ENCODE measurements around the gene CCDC146.

CCDC146 gene

DNA sequence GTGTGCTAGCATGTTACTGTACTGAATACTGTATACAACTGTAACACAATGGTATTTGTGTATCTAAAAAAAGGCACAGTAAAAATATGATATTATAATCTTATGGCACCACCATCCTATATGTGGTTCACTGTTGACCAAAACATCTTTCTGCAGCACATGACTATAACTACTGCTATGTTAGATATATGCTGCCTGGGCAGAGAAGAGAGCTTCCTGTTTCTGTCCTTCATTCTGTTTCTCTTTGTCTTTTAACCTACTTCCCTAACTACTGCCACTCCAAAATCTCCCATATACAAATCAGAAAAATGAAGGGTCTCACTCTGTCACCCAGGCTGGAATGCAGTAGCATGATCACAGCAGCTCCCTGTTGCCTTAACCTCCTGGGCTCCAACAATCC lies 86.0 kb downstream of the CCDC146 start:
- Histone ChIP-seq H3K14ac (ENCODE audit: low read length) (no peak overlapping the region), H2BK15ac (ENCODE audit: low read length) (no peak overlapping the region), H3K23ac (ENCODE audit: low read depth, low read length, poor library complexity) (no peak overlapping the region), H2BK120ac (ENCODE audit: low read depth, low read length) (no peak overlapping the region), H2BK5ac (ENCODE audit: low read length) (no peak overlapping the region), H2AFZ (ENCODE audit: low read length) (no peak overlapping the region), H3K9me3 (replicated peaks in 1 of 2; ENCODE audit: control insufficient read depth in 2 of 2, insufficient read depth in 1 of 2, low read depth in 1 of 2, low read length in 2 of 2) (peaks cover 7 to 17% of the 10 kb centered on the region in 2 donors), H4K8ac (ENCODE audit: low read depth, low read length) (no peak overlapping the region), H3K27me3 (ENCODE audit: control insufficient read depth in 3 of 3, insufficient read depth in 3 of 3, low read depth in 1 of 3, low read length in 3 of 3) (no peaks in the 10 kb centered on the region), H3K4me1 (ENCODE audit: control insufficient read depth in 2 of 2, insufficient read depth in 1 of 2, low read depth in 1 of 2, low read length in 2 of 2) (no peaks in the 10 kb centered on the region), H3K9ac (ENCODE audit: low read depth, low read length, poor library complexity) (no peak overlapping the region), H3K36me3 (replicated peaks in 1 of 2; ENCODE audit: control insufficient read depth in 2 of 2, insufficient read depth in 2 of 2, low read length in 2 of 2) (no peaks in the 10 kb centered on the region), H3K4me2 (ENCODE audit: insufficient read depth, low read length, poor library complexity, severe bottlenecking) (no peak overlapping the region), H2AK5ac (ENCODE audit: low read depth, low read length) (no peak overlapping the region), H3K79me1 (ENCODE audit: low read depth, low read length) (no peaks in the 10 kb centered on the region), H3K4ac (ENCODE audit: low read length) (no peak overlapping the region), H3K27ac (replicated peaks; ENCODE audit: low read length) (no peak overlapping the region), H4K91ac (ENCODE audit: low read depth, low read length, poor library complexity) (no peak overlapping the region), H2BK12ac (ENCODE audit: low read length) (no peak overlapping the region), H3K4me3 (ENCODE audit: low read length in 2 of 2) (no peak overlapping the region), H3K18ac (ENCODE audit: low read length) (no peak overlapping the region)
- DNase-seq (ENCODE audit: low spot score) = no peak

DNA sequence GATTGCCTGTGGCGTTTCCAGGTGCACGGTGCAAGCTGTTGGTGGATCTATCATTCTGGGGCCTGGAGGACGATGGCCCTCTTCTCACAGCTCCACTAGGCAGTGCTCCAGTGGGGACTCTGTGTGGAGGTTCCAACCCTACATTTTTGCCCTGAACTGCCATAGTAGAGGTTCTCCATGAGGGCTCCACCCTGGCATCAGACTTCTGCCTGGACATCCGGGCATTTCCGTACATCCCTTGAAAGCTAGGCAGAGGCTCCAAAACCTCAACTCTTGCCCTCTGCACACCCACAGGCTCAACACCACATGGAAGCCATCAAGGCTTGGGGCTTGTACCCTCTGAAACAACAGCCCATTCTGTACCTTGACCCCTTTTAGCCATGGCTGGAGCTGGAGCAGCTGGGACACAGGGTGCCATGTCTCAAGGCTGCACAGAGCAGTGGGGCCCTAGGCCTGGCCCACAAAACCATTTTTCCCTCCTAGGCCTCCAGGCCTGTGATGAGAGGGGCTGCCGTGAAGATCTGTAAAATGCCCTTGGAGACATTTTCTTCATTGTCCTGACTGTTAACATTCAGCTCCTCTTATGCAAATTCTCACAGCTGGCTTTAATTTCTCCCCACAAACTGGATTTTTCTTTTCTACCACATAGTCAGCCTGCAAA lies 87.2 kb downstream of the CCDC146 start:
- H3K27me3 ChIP-seq (ENCODE audit: control insufficient read depth in 3 of 3, insufficient read depth in 3 of 3, low read depth in 1 of 3, low read length in 3 of 3) = no peaks in the 10 kb centered on the region
- peaks cover 7 to 17% of the 10 kb centered on the region in 2 donors for H3K9me3 ChIP-seq (replicated peaks in 1 of 2; ENCODE audit: control insufficient read depth in 2 of 2, insufficient read depth in 1 of 2, low read depth in 1 of 2, low read length in 2 of 2)
- no peak overlapping the region for H2AFZ ChIP-seq (ENCODE audit: low read length)
- peak overlapping the region in 1 of 2 donors; percentile 25 for H3K4me3 ChIP-seq (ENCODE audit: low read length in 2 of 2)
- no peak overlapping the region for H3K27ac ChIP-seq (replicated peaks; ENCODE audit: low read length)
- H4K91ac ChIP-seq (ENCODE audit: low read depth, low read length, poor library complexity) = no peak overlapping the region
- H3K4me2 ChIP-seq (ENCODE audit: insufficient read depth, low read length, poor library complexity, severe bottlenecking) = no peak overlapping the region
- no peak overlapping the region for H2AK5ac ChIP-seq (ENCODE audit: low read depth, low read length)
- no peak overlapping the region for H2BK120ac ChIP-seq (ENCODE audit: low read depth, low read length)
- no peak overlapping the region for H2BK12ac ChIP-seq (ENCODE audit: low read length)
- no peak overlapping the region for H3K18ac ChIP-seq (ENCODE audit: low read length)
- H2BK5ac ChIP-seq (ENCODE audit: low read length) = no peak overlapping the region
- H4K8ac ChIP-seq (ENCODE audit: low read depth, low read length) = no peak overlapping the region
- no peaks in the 10 kb centered on the region for H3K36me3 ChIP-seq (replicated peaks in 1 of 2; ENCODE audit: control insufficient read depth in 2 of 2, insufficient read depth in 2 of 2, low read length in 2 of 2)
- WGBS, 2 donors (ENCODE audit: extremely low coverage in 2 of 2, insufficient read length in 2 of 2, insufficient replicate concordance in 1 of 2) = no CpG with 5 or more reads among the region's 6 CpGs
- no peak overlapping the region for H3K4ac ChIP-seq (ENCODE audit: low read length)
- no peaks in the 10 kb centered on the region for H3K79me1 ChIP-seq (ENCODE audit: low read depth, low read length)
- H2BK15ac ChIP-seq (ENCODE audit: low read length) = no peak overlapping the region
- no peaks in the 10 kb centered on the region for H3K4me1 ChIP-seq (ENCODE audit: control insufficient read depth in 2 of 2, insufficient read depth in 1 of 2, low read depth in 1 of 2, low read length in 2 of 2)
- no peak overlapping the region for H3K14ac ChIP-seq (ENCODE audit: low read length)
- no peak overlapping the region for H3K9ac ChIP-seq (ENCODE audit: low read depth, low read length, poor library complexity)
- no peak overlapping the region for H3K23ac ChIP-seq (ENCODE audit: low read depth, low read length, poor library complexity)
- DNase-seq (ENCODE audit: low spot score) = no peak

DNA sequence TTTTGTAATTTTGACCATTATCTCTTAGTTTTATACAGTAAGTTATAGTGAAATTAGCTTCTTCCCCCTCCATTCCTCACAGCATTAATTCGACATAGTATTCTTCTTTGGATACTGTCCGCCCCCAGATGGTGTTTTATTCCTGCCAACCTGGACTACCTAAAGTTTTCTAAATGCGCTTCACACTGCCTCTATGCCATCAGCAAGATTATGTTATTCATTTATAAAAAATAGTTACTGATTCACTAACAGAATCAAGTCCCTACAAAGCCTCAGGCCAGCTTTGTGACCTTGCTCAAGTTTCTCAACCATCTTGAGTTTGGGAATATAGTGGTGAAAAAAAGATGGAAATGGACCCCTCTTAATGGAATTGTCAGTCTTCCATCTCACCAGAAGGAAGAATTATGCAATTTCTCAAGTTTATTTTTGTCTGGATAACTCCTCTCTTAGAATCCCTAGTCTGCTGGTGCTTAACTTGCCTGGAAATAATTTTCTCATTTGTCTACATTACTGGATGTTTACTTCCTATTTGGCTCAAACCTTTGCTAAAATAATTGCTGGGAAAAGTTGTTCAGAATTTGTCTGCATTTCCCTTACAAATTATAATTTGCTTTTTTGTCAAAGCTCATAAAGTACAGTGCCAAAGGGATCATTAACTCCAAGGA lies 93.9 kb downstream of the CCDC146 start:
- Histone ChIP-seq H3K36me3 (replicated peaks in 1 of 2; ENCODE audit: control insufficient read depth in 2 of 2, insufficient read depth in 2 of 2, low read length in 2 of 2) (no peaks in the 10 kb centered on the region), H4K91ac (ENCODE audit: low read depth, low read length, poor library complexity) (no peak overlapping the region), H2BK12ac (ENCODE audit: low read length) (no peak overlapping the region), H3K27ac (replicated peaks; ENCODE audit: low read length) (no peak overlapping the region), H3K4me1 (ENCODE audit: control insufficient read depth in 2 of 2, insufficient read depth in 1 of 2, low read depth in 1 of 2, low read length in 2 of 2) (no peaks in the 10 kb centered on the region), H2BK120ac (ENCODE audit: low read depth, low read length) (no peak overlapping the region), H3K9me3 (replicated peaks in 1 of 2; ENCODE audit: control insufficient read depth in 2 of 2, insufficient read depth in 1 of 2, low read depth in 1 of 2, low read length in 2 of 2) (peaks cover 0 to 8% of the 10 kb centered on the region in 2 donors), H2AFZ (ENCODE audit: low read length) (no peak overlapping the region), H3K4me3 (ENCODE audit: low read length in 2 of 2) (no peak overlapping the region), H3K27me3 (ENCODE audit: control insufficient read depth in 3 of 3, insufficient read depth in 3 of 3, low read depth in 1 of 3, low read length in 3 of 3) (no peaks in the 10 kb centered on the region), H3K23ac (ENCODE audit: low read depth, low read length, poor library complexity) (no peak overlapping the region), H2AK5ac (ENCODE audit: low read depth, low read length) (no peak overlapping the region), H4K8ac (ENCODE audit: low read depth, low read length) (no peak overlapping the region), H3K4ac (ENCODE audit: low read length) (no peak overlapping the region), H3K14ac (ENCODE audit: low read length) (no peak overlapping the region), H2BK5ac (ENCODE audit: low read length) (no peak overlapping the region), H2BK15ac (ENCODE audit: low read length) (no peak overlapping the region), H3K18ac (ENCODE audit: low read length) (no peak overlapping the region), H3K79me1 (ENCODE audit: low read depth, low read length) (no peaks in the 10 kb centered on the region), H3K4me2 (ENCODE audit: insufficient read depth, low read length, poor library complexity, severe bottlenecking) (no peak overlapping the region), H3K9ac (ENCODE audit: low read depth, low read length, poor library complexity) (no peak overlapping the region)
- no peak for DNase-seq (ENCODE audit: low spot score)
- WGBS, 2 donors (ENCODE audit: extremely low coverage in 2 of 2, insufficient read length in 2 of 2, insufficient replicate concordance in 1 of 2) = no CpG with 5 or more reads among the region's 3 CpGs

DNA sequence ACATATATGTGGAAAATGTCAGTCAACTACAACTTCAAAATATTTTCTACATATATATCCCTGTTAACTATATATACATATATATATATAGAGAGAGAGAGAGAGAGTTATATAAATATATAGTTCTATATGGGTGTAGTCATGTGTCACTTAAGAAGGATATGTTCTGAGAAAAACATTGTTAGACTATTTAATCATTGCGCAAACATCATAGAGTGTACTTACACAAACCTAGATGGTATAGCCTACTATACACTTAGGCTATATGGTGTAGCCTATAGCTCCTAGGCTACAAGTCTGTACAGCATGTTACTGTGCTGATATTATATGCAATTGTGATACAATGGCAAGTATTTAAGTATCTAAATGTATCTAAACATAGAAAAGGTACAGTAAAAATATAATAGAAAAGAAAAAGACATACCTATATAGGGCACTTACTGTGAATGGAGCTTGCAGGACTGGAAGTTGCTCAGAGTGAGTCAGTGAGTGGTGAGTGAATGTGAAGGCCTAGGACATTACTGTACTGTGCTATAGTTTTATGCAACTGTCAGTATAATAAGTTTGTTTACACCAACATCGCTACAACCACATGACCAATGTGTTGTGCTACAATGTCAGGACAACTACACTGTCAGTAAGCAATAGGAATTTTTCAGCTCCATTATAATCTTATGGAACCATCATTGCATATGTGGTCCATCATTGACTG lies 95.2 kb downstream of the CCDC146 start:
- no peak overlapping the region for H3K14ac ChIP-seq (ENCODE audit: low read length)

More for the DNA sequence above, 95.2 kb downstream of the CCDC146 start:
- Histone ChIP-seq H4K91ac (ENCODE audit: low read depth, low read length, poor library complexity) (no peak overlapping the region), H3K4me2 (ENCODE audit: insufficient read depth, low read length, poor library complexity, severe bottlenecking) (no peak overlapping the region), H3K27ac (replicated peaks; ENCODE audit: low read length) (no peak overlapping the region), H3K27me3 (ENCODE audit: control insufficient read depth in 3 of 3, insufficient read depth in 3 of 3, low read depth in 1 of 3, low read length in 3 of 3) (no peaks in the 10 kb centered on the region), H3K79me1 (ENCODE audit: low read depth, low read length) (no peaks in the 10 kb centered on the region), H3K4me1 (ENCODE audit: control insufficient read depth in 2 of 2, insufficient read depth in 1 of 2, low read depth in 1 of 2, low read length in 2 of 2) (no peaks in the 10 kb centered on the region), H3K9ac (ENCODE audit: low read depth, low read length, poor library complexity) (no peak overlapping the region), H3K4ac (ENCODE audit: low read length) (no peak overlapping the region), H3K4me3 (ENCODE audit: low read length in 2 of 2) (no peak overlapping the region), H4K8ac (ENCODE audit: low read depth, low read length) (no peak overlapping the region), H2BK5ac (ENCODE audit: low read length) (no peak overlapping the region), H2AFZ (ENCODE audit: low read length) (no peak overlapping the region), H3K9me3 (replicated peaks in 1 of 2; ENCODE audit: control insufficient read depth in 2 of 2, insufficient read depth in 1 of 2, low read depth in 1 of 2, low read length in 2 of 2) (peaks cover 0 to 11% of the 10 kb centered on the region in 2 donors), H2BK12ac (ENCODE audit: low read length) (no peak overlapping the region), H2BK15ac (ENCODE audit: low read length) (no peak overlapping the region), H2BK120ac (ENCODE audit: low read depth, low read length) (no peak overlapping the region), H3K23ac (ENCODE audit: low read depth, low read length, poor library complexity) (no peak overlapping the region), H3K36me3 (replicated peaks in 1 of 2; ENCODE audit: control insufficient read depth in 2 of 2, insufficient read depth in 2 of 2, low read length in 2 of 2) (no peaks in the 10 kb centered on the region), H3K18ac (ENCODE audit: low read length) (no peak overlapping the region), H2AK5ac (ENCODE audit: low read depth, low read length) (no peak overlapping the region)
- DNase-seq (ENCODE audit: low spot score) = no peak
- WGBS, 2 donors (ENCODE audit: extremely low coverage in 2 of 2, insufficient read length in 2 of 2, insufficient replicate concordance in 1 of 2) = no CpG with 5 or more reads among the region's 2 CpGs
